CD4-positive, alpha-beta T cell treated with Interleukin-12 subunit alpha and Interleukin-12 subunit beta, for 1 hour (primary cell): ENCODE results near the gene OMD.
"Not testable (repeated sequence)": the region's sequence is repeated elsewhere in the genome, so short reads cannot be mapped to it uniquely, and the experiment has no call there.

ENCODE experiments used
- DNase-seq: peaks from one replicate; pipeline ENCODE4 v3.0.0-alpha.2; 2020

Gene OMD

GRCh38 chr9:92424340-92424739 is at the start of gene OMD:
TSS of gene OMD (minus strand) at chr9:92424471. CDS start at chr9:92417558, 6,913 bp downstream.
- no peak for DNase-seq

GRCh38 chr9:92468206-92468605 is 43.9 kb upstream of the OMD start:
- no peak for DNase-seq

- DNase-seq: no peak
Measured at GRCh38 chr9:92467511-92467910, 43.2 kb upstream of the OMD start.

- no peak for DNase-seq
Measured at GRCh38 chr9:92467041-92467440, 42.8 kb upstream of the OMD start.

GRCh38 chr9:92463984-92464383 is 39.7 kb upstream of the OMD start:
- DNase-seq: no peak

- DNase-seq: no peak
Measured at GRCh38 chr9:92463387-92463786, 39.1 kb upstream of the OMD start.

- no peak for DNase-seq
Measured at GRCh38 chr9:92457576-92457975, 33.3 kb upstream of the OMD start.

GRCh38 chr9:92455217-92455616 is 30.9 kb upstream of the OMD start:
- peak; percentile 10 for DNase-seq

- no peak for DNase-seq
Measured at GRCh38 chr9:92446536-92446935, 22.3 kb upstream of the OMD start.

- no peak for DNase-seq
Measured at GRCh38 chr9:92444841-92445240, 20.6 kb upstream of the OMD start.

GRCh38 chr9:92440751-92441046 is 16.4 kb upstream of the OMD start:
- DNase-seq: peak; percentile 22

GRCh38 chr9:92439921-92440750 is 15.9 kb upstream of the OMD start:
- no peak for DNase-seq

- peak; percentile 10 for DNase-seq
Measured at GRCh38 chr9:92438900-92439526, 14.7 kb upstream of the OMD start.

GRCh38 chr9:92435263-92435662 is 11.0 kb upstream of the OMD start:
- no peak for DNase-seq

GRCh38 chr9:92432972-92433548 is 8.8 kb upstream of the OMD start:
- DNase-seq: no peak

GRCh38 chr9:92432350-92432749 is 8.1 kb upstream of the OMD start:
- no peak for DNase-seq

- no peak for DNase-seq
Measured at GRCh38 chr9:92429836-92430235, 5.6 kb upstream of the OMD start.

- DNase-seq: no peak
Measured at GRCh38 chr9:92426501-92427145, 2.4 kb upstream of the OMD start.

- DNase-seq: no peak
Measured at GRCh38 chr9:92425474-92425873, 1.2 kb upstream of the OMD start.

GRCh38 chr9:92423612-92424011 is 659 bp downstream of the OMD start:
- DNase-seq: no peak

GRCh38 chr9:92422611-92423338 is 1.5 kb downstream of the OMD start:
- DNase-seq: no peak

- no peak for DNase-seq
Measured at GRCh38 chr9:92414566-92414965, 9.7 kb downstream of the OMD start.

- not testable (repeated sequence) for DNase-seq
Measured at GRCh38 chr9:92411157-92411556, 13.1 kb downstream of the OMD start.
